Stimulated activated CD4-positive, alpha-beta T cell treated with anti-CD3 and anti-CD28 coated beads, Interleukin-2, amount 100 ng/mL, for 4 hours (primary cell): ENCODE measurements around the gene SORD.
"Not testable (repeated sequence)": the region's sequence is repeated elsewhere in the genome, so short reads cannot be mapped to it uniquely, and the experiment has no call there.

ENCODE experiments used
- DNase-seq: peaks from one replicate; pipeline ENCODE4 v3.0.0-alpha.2; 2020; ENCODE audit warnings: low read depth

SORD gene

DNA sequence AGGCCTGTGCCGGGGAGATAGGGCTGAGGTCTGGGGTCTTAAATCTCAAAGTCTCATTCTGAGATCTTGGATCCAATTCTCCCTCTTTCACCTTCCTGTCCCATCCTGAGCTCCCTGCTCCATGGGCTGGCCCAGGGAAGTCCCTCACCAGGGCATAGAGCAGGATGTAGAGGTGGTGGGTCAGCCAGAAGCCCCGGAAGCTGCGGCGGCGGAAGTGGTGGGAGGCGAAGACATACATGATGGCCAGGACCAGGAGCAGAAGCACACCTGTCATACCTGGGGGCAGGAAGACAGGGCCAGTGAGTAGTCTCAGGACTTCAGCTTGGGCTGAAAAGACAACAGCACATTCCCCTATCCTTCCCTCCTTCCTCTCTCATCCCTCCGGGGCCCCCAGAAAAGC, 74.5 kb downstream of the SORD start:
- DNase-seq: no peak

DNA sequence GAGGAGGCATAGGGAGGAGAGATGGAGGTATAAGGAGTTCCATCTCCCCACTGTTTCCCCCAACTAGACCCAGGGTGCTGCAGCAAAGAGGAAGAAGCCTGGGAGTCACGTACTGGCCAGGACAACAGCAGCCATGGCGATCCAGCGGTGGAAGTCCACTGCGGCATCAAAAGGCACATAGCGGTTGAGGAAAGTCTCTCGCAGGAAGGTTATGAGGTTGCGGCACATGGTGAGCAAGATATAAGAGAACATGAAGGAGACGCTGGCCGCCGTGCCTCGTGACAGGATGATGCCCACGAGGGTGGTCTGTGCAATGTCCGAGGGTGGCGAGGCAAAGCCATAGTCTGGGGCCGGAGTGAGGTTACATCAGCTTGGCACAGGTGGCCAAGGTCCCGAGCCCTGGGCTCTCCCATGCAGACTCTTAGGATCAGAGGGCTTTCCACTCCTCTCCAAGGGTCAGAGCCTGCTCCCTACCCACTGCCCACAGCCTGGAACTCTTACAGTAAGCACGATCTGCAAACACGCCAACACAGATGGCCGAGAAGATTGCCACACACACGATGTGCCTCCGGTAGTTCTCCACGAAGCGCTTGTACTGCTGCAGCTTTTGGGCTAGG, 76.7 kb downstream of the SORD start:
- no peak for DNase-seq

GRCh38 chr15:45100884-45101625, 78.1 kb downstream of the SORD start:
- DNase-seq: no peak

DNA sequence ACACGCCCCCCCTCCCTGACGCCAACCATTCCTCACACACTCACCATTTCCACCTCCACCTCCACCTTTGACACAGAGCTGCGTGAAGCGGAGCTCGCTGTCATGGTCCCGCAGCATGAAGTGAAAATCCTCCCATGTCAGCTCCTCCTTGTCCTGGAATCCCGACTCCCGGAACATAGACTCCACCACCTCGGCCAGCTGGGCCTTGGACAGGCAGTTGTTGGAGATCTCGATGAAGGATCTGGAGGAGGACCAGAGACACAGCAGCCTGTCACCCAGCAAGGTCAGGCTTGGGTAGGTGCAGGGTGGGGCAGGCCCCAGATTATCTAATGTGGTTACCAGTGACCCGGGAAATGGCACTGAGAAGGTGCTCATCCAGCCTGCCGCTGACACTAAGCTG, 78.8 kb downstream of the SORD start:
- DNase-seq: no peak

GRCh38 chr15:45102226-45102625, 79.2 kb downstream of the SORD start:
- DNase-seq: no peak

GRCh38 chr15:45104170-45104569, 81.2 kb downstream of the SORD start:
- DNase-seq: not testable (repeated sequence)

- no peak for DNase-seq
Measured at GRCh38 chr15:45105586-45105985, 82.6 kb downstream of the SORD start.

GRCh38 chr15:45106002-45106790, 83.2 kb downstream of the SORD start:
- DNase-seq: no peak

- no peak for DNase-seq
Measured at GRCh38 chr15:45107941-45108630, 85.1 kb downstream of the SORD start.

GRCh38 chr15:45110256-45110820, 87.3 kb downstream of the SORD start:
- DNase-seq: no peak

GRCh38 chr15:45111390-45112142, 88.6 kb downstream of the SORD start:
- no peak for DNase-seq

DNA sequence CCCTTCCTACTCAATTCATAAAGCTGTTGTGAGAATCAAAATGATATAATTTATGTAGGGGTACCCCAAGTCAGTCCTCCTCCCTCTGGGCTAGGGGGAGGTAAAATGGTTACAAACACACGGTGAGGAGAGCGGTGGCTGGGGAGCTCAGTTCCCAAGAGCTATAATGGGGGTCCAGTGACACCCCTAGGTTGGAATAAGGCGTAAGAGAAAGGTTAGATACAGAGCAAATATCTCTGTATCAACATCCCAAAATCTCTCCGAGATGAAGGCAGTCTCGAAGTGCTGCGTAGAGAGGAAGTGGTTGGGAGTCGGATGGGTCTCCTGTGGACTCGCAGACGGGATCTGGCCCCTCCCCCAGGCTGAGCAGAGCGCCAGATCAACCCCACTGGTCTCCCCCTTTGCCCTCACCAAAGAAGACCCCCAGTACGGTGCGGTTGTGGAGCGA, 89.2 kb downstream of the SORD start:
- no peak for DNase-seq

- no peak for DNase-seq
Measured at GRCh38 chr15:45112591-45113379, 89.8 kb downstream of the SORD start.

DNA sequence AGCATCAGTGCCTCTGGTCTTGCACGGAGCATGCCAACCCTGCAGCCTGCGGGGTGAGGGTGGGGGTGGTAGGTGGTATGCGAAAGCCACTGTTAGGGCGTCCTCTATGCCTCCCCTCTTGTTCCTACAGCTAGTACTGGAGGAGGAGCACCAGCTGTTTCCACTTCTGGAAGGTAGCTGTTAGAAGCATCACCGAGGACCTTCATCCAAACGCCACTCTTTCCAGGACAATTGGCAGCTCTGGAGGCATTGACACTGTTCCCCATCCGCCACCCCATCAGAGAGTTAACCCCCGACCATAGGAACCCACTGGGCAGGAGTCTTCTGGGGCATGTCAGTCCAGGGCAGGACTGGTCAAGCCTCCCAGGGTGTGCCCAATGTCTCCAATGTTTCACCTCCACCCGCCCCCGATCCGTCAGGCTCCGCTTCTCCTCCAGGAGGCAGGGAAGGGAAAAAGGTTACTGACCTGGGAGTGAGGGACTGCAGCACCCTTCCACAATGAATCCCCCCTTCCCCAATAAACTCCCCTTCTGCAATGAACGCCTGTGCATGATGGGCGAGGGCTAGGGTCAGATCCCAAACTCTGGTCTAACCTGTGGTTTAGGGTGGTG, 90.5 kb downstream of the SORD start:
- no peak for DNase-seq

GRCh38 chr15:45114076-45114750, 91.2 kb downstream of the SORD start, which contains the start of the genes DUOX2 and DUOXA2:
DUOX2 (minus strand) TSS chr15:45114172; CDS start chr15:45113411, 761 bp downstream.
DUOXA2 (plus strand) TSS chr15:45114326; CDS start chr15:45114606, 280 bp downstream.
- no peak for DNase-seq

DNA sequence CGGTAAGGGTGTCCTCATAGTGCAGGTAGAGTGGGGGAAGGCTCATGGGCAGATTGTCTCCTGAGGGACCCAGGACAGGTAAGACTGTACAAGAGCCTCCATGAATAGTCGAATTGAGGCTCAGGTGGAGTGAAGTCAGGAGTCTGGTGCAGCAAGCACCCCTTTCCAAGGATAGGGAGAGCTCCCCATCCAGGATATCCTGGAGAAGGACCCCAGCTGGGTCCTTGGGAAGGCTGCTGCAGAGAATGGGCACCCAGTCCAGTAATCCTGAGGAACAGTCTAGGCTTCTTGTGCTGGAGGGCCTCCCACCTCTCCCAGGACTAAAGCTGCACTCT, 91.7 kb downstream of the SORD start:
- DNase-seq: no peak

GRCh38 chr15:45115312-45115820, 92.4 kb downstream of the SORD start:
- DNase-seq: no peak

- no peak for DNase-seq
Measured at GRCh38 chr15:45116006-45116481, 93.0 kb downstream of the SORD start.
